ENCODE measurements around the gene SPATS2. TPM values are rescaled to one million over a fixed set of nuclear protein-coding genes. Genes with fewer than 3 reads are reported as not detected.

SPATS2 gene
- total RNA-seq, 1 experiment from 2014 or later: 56.3 TPM

DNA sequence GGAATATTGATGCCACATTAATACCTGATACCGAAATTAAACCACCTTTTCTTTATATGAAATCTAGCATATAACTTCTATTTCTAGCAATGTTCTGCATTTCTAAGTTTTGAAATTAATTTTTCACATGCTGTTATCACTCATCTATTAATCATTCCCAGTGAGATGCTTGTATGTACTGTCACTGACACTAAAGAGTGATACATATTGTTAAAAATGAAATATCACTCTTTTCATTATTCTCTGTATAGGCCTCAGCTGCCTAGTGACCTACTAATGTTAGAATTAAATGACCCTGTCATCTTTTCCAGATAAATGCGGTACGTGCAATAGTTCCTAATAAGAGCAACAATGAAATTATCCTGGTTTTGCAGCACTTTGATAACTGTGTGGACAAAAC, 121.9 kb downstream of the SPATS2 start:
- POLR2A ChIA-PET: no interaction called here

DNA sequence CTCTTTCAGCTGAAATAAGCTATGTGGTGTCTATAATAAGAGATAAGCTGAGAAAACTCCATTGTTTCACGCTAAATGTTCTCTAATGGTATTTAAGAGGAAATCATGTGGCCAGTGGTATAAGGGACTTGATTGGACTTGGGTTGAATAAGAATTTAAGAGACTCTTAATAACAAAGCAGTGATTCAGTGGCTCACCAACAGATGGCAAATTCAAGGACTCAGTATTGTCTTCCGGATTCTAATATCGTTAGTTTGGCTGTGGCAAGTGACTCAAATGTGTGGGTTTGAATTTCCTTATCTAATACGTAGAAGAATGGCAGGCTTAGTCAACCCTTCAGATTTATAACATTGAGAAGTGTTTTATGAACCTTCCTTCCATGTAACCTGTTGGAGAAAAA, 122.5 kb downstream of the SPATS2 start:
- ATAC-seq (no peak), DNase-seq (ENCODE audit: low read depth, low spot score) (no peak)
- POLR2A ChIA-PET: no interaction called here
- intact Hi-C loops (cut with micrococcal nuclease; ENCODE audit: unreplicated experiment): no loop called here
- Histone ChIP-seq H3K27me3 (ENCODE audit: control insufficient read depth, insufficient read depth, low read length) (no peaks in the 10 kb centered on the region), H3K4me1 (ENCODE audit: control insufficient read depth, insufficient read depth, low read length) (no peaks in the 10 kb centered on the region), H3K4me3 (ENCODE audit: low read depth in 2 of 2, low read length in 2 of 2) (no peak overlapping the region), H3K36me3 (ENCODE audit: control insufficient read depth, insufficient read depth, low read length) (peaks cover 6% of the 10 kb centered on the region; the same call in 1 of the 2 replicates), H3K9me3 (ENCODE audit: control insufficient read depth, insufficient read depth, low read depth, low read length) (no peaks in the 10 kb centered on the region), H3K27ac (ENCODE audit: low read length) (no peak overlapping the region)
- in situ Hi-C loops (cut with HindIII; ENCODE audit: low pct_unique_long_range_greater_than_20kb, low sequenced_read_pairs): no loop called here
- TF ChIP-seq TCF7L2 (IDR thresholded peaks at IDR 0.05; ENCODE audit: low read depth, low read length): no peak
- TF ChIP-seq, protein P1, sequence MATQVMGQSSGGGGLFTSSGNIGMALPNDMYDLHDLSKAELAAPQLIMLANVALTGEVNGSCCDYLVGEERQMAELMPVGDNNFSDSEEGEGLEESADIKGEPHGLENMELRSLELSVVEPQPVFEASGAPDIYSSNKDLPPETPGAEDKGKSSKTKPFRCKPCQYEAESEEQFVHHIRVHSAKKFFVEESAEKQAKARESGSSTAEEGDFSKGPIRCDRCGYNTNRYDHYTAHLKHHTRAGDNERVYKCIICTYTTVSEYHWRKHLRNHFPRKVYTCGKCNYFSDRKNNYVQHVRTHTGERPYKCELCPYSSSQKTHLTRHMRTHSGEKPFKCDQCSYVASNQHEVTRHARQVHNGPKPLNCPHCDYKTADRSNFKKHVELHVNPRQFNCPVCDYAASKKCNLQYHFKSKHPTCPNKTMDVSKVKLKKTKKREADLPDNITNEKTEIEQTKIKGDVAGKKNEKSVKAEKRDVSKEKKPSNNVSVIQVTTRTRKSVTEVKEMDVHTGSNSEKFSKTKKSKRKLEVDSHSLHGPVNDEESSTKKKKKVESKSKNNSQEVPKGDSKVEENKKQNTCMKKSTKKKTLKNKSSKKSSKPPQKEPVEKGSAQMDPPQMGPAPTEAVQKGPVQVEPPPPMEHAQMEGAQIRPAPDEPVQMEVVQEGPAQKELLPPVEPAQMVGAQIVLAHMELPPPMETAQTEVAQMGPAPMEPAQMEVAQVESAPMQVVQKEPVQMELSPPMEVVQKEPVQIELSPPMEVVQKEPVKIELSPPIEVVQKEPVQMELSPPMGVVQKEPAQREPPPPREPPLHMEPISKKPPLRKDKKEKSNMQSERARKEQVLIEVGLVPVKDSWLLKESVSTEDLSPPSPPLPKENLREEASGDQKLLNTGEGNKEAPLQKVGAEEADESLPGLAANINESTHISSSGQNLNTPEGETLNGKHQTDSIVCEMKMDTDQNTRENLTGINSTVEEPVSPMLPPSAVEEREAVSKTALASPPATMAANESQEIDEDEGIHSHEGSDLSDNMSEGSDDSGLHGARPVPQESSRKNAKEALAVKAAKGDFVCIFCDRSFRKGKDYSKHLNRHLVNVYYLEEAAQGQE (IDR thresholded peaks at IDR 0.05; ENCODE audit: insufficient read depth in 1 of 2, low read depth in 2 of 2, low read length in 1 of 2): no peak
- TF ChIP-seq POLR2AphosphoS5 (IDR thresholded peaks at IDR 0.05; ENCODE audit: low read depth, low read length): no peak
- TF ChIP-seq, protein P2, sequence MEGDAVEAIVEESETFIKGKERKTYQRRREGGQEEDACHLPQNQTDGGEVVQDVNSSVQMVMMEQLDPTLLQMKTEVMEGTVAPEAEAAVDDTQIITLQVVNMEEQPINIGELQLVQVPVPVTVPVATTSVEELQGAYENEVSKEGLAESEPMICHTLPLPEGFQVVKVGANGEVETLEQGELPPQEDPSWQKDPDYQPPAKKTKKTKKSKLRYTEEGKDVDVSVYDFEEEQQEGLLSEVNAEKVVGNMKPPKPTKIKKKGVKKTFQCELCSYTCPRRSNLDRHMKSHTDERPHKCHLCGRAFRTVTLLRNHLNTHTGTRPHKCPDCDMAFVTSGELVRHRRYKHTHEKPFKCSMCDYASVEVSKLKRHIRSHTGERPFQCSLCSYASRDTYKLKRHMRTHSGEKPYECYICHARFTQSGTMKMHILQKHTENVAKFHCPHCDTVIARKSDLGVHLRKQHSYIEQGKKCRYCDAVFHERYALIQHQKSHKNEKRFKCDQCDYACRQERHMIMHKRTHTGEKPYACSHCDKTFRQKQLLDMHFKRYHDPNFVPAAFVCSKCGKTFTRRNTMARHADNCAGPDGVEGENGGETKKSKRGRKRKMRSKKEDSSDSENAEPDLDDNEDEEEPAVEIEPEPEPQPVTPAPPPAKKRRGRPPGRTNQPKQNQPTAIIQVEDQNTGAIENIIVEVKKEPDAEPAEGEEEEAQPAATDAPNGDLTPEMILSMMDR (IDR thresholded peaks at IDR 0.05): no peak
- TF ChIP-seq SIN3A (IDR thresholded peaks at IDR 0.05; ENCODE audit: borderline replicate concordance, insufficient read depth, low read depth, low read length): no peak
- BruUV-seq (replicated peaks): no TSS peak
- CTCF ChIA-PET: no interaction called here

More for the DNA sequence above, 121.9 kb downstream of the SPATS2 start:
- ATAC-seq: no peak
- CTCF ChIA-PET: no interaction called here
- intact Hi-C loops (cut with micrococcal nuclease; ENCODE audit: unreplicated experiment): no loop called here
- in situ Hi-C loops (cut with HindIII; ENCODE audit: low pct_unique_long_range_greater_than_20kb, low sequenced_read_pairs): no loop called here
- no TSS peak for BruUV-seq (replicated peaks)
- TF ChIP-seq TCF7L2 (IDR thresholded peaks at IDR 0.05; ENCODE audit: low read depth, low read length): no peak
- TF ChIP-seq, protein P2 (IDR thresholded peaks at IDR 0.05): no peak
- peaks cover 3% of the 10 kb centered on the region; the same call in 1 of the 2 replicates for H3K36me3 ChIP-seq (ENCODE audit: control insufficient read depth, insufficient read depth, low read length)
- H3K9me3 ChIP-seq (ENCODE audit: control insufficient read depth, insufficient read depth, low read depth, low read length): no peaks in the 10 kb centered on the region
- no peak for DNase-seq (ENCODE audit: low read depth, low spot score)
- no peak overlapping the region for H3K27ac ChIP-seq (ENCODE audit: low read length)
- H3K4me3 ChIP-seq (ENCODE audit: low read depth in 2 of 2, low read length in 2 of 2): no peak overlapping the region
- H3K27me3 ChIP-seq (ENCODE audit: control insufficient read depth, insufficient read depth, low read length): no peaks in the 10 kb centered on the region
- no peaks in the 10 kb centered on the region for H3K4me1 ChIP-seq (ENCODE audit: control insufficient read depth, insufficient read depth, low read length)

All from Panc1 (cell line).